WI38 (cell line): ENCODE data around the gene CAPZA1.

ENCODE experiments used
- H3K4me3 ChIP-seq: 2 replicates; pipeline ENCODE4 v1.5.1; 2011; ENCODE audit warnings: low read depth, mild to moderate bottlenecking, control low read depth, low read length
- CTCF ChIP-seq: IDR thresholded peaks from 2 replicates; pipeline ENCODE4 v1.5.1; 2012; ENCODE audit warnings: low read depth, mild to moderate bottlenecking, control low read depth, low read length

CAPZA1 gene

GRCh38 chr1:112589766-112590165 lies 29.9 kb upstream of the CAPZA1 start:
- H3K4me3 ChIP-seq = no peak overlapping the region

GRCh38 chr1:112594208-112594876 lies 25.3 kb upstream of the CAPZA1 start:
- H3K4me3 ChIP-seq = no peak overlapping the region
- TF ChIP-seq CTCF = no peak

More at GRCh38 chr1:112589766-112590165, 29.9 kb upstream of the CAPZA1 start:
- no peak for TF ChIP-seq CTCF

- H3K4me3 ChIP-seq = no peak overlapping the region
- TF ChIP-seq CTCF = no peak
Measured at GRCh38 chr1:112599477-112599876, 20.2 kb upstream of the CAPZA1 start.

- no peak overlapping the region for H3K4me3 ChIP-seq
- TF ChIP-seq CTCF = no peak
Measured at GRCh38 chr1:112603012-112603411, 16.6 kb upstream of the CAPZA1 start.

- no peak overlapping the region for H3K4me3 ChIP-seq
- TF ChIP-seq CTCF = no peak
Measured at GRCh38 chr1:112603541-112603940, 16.1 kb upstream of the CAPZA1 start.

GRCh38 chr1:112605633-112606327 lies 13.9 kb upstream of the CAPZA1 start:
- no peak overlapping the region for H3K4me3 ChIP-seq
- no peak for TF ChIP-seq CTCF

- H3K4me3 ChIP-seq = no peak overlapping the region
- TF ChIP-seq CTCF = peak; percentile 51; the same call in 1 of the 2 replicates
Measured at GRCh38 chr1:112614460-112615065, 5.1 kb upstream of the CAPZA1 start.
